ENCODE results near the gene NCF4.

NCF4 gene

GRCh38 chr22:36922105-36922608, 61.4 kb downstream of the NCF4 start:
- no peak for DNase-seq (ENCODE audit: low spot score)

DNA sequence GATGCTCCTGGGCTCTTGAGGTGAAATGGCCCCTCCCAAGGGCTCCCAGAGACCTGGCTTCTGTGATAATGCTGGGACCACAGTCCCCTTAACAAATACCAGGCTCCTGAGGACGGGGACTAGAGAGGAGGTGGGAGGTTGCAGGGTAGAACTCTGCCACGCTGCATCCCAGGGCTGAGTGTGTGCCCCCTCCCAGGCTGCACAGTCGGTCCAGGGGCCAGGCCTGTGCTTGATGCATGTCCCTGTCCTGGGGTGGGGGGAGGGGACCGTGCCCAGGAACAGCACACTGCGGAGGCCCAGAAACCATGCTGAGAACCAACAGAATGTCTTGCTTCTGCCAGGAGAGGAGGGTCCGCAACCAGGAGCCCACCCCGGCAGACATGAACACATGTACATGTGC, 61.9 kb downstream of the NCF4 start:
- no peak for DNase-seq (ENCODE audit: low spot score)

DNA sequence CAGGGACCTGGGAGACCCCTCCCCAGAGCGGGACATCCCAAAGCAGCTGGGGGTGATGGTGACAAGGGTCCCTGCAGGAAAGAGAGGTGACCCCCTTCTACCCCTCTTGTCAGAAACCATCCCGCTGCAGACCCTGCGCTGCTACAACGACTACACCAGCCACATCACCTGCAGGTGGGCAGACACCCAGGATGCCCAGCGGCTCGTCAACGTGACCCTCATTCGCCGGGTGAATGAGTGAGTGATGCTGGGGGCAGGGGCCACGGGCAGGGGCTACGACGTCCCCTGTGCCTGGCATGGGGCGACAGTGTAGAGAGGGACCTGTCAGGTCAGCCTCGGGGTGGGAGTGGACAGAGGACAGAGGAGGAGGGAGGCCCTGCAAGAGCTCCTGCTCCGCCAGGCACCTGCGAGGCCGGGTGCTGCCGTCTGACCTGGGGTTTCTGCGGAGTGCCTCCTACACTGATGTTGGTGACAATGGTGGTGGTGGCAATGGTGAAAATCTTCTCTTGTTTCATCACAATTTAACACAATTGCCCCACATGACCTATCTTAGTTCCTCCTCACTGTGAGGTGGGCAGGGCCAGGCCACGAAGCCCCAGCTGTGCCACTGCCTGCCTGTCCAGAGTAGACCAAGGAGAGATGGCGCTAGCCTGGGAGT, 62.5 kb downstream of the NCF4 start:
- no peak for DNase-seq (ENCODE audit: low spot score)

GRCh38 chr22:36924151-36924698, 63.4 kb downstream of the NCF4 start:
- no peak for DNase-seq (ENCODE audit: low spot score)

GRCh38 chr22:36925388-36926290, 64.8 kb downstream of the NCF4 start:
- no peak for DNase-seq (ENCODE audit: low spot score)

- no peak for DNase-seq (ENCODE audit: low spot score)
Measured at GRCh38 chr22:36926309-36926708, 65.5 kb downstream of the NCF4 start.

DNA sequence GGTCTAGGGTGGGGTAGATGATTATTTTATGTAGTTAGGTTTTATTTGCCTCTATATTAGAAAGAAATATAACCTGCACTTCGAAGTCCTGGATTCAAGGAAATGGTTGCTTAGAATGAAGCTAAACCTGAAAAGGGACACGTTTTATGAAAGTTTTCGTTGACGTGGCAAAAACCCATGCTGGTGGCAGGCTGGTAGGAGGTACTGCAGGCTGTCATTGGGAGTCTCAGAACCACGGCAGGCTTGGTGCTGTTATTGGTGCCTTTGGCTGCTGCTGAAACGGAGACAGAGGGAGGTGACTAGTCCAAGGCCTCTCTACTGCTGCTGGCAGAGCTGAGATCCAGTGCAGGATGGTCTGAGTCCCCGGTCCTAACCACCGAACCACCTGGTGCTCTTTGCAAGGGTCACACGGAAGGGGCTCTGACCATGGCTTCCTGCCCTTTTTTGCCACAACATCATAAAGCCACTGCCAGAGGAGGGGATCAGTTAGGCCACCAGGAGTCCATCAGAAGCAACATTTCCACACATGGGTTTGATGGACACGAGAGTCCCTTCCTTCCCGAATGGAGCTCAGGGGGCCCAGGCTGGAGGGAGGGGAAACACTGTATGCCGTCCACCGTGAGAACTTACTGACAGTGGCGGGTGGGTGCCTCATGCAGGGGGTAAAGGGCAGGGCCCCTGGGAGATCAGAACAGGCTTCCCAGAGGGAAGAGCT, 66.1 kb downstream of the NCF4 start:
- no peak for DNase-seq (ENCODE audit: low spot score)
